H54 (cell line): Measurements from ENCODE around the gene DUSP2.

Source experiments
- DNase-seq: peaks from one replicate; pipeline ENCODE4 v3.0.0; 2011; ENCODE audit warnings: low spot score, mixed read lengths; ENCODE audit not compliant: insufficient read length
- FAIRE-seq: peaks from 3 replicates; lab custom pipeline; 2011; peaks lifted over from hg19 to GRCh38; lab: Jason Lieb, UNC
- POLR2A ChIP-seq: IDR thresholded peaks from 2 replicates; pipeline ENCODE4 v1.6.1; 2011; ENCODE audit warnings: low read depth, mild to moderate bottlenecking, low read length

Gene DUSP2

GRCh38 chr2:96157649-96158553 lies 12.7 kb upstream of the DUSP2 start:
- no peak for FAIRE-seq
- TF ChIP-seq POLR2A: no peak
- no peak for DNase-seq

- FAIRE-seq (no peak), DNase-seq (no peak)
- no peak for TF ChIP-seq POLR2A
Observed at GRCh38 chr2:96156926-96157648, 11.8 kb upstream of the DUSP2 start.

GRCh38 chr2:96156011-96156820 lies 11.0 kb upstream of the DUSP2 start:
- no peak for TF ChIP-seq POLR2A
- FAIRE-seq: no peak

DNA sequence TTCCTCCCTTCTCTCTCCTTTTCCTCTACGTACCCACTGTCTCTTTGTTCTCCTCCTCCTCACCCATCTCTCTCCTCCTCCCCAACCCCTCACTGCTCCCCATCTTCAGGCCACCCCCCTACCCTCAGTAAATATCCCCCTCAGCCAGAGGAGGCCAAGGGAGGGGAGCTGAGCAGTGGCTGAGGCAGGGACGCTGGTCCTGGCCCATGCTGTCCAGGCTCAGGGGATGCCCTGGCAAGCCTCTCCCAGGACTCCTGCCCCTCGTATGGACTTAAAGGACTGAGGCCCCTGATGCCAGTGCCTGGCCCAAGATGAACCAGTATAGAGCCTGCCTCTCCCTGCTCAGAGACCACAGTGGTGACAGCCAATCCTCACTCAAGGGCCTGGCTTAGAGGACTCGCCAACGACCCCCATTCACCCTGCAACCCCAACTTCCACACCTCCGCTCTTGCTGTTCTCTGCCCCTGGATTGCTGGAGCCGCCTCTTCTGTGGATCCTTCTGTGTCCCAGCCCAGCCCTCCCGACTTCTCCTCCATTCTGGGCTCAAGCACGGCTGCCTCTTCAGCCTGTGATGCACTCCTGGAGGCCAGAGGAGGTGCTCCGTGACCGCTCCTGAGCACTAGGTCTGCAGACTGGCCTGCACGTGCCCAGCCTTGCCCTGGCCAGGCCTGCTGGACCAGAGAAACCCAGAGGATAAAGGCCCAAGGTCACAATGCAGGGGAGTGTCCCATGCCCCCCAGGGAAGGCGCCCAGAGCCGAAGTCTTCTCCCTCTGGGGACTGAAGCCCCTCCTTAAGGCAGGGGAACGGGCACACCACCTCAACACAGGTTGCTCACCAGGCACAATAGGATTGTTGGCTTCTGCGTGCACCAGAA lies 9.5 kb upstream of the DUSP2 start:
- DNase-seq (no peak), FAIRE-seq (no peak)
- no peak for TF ChIP-seq POLR2A

More at GRCh38 chr2:96156011-96156820, 11.0 kb upstream of the DUSP2 start:
- DNase-seq: no peak

- TF ChIP-seq POLR2A: no peak
- FAIRE-seq: no peak
- DNase-seq: no peak
Observed at GRCh38 chr2:96153991-96154431, 8.8 kb upstream of the DUSP2 start.

DNA sequence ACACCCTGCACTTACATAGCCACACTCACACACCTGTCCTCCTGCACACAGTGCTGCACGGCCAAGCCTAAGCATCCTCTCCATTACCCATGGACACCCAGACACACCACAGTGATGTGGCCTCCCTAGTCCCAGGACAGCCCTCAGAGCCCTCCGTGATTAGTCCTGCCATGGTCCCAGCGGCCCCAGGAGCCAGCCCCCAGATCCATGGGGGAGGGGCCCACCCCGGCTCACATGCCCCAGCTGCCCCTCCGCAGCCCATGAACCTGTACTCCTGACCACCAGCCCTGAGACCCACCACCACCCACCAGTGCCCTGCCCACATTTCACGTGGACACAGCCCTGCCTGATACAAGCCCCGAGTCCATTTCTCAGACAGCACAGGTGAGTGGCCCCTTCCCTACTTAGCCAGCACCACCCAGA lies 8.1 kb upstream of the DUSP2 start:
- TF ChIP-seq POLR2A: no peak
- DNase-seq: no peak
- no peak for FAIRE-seq

GRCh38 chr2:96152304-96153161 lies 7.3 kb upstream of the DUSP2 start:
- no peak for FAIRE-seq
- no peak for TF ChIP-seq POLR2A
- no peak for DNase-seq

DNA sequence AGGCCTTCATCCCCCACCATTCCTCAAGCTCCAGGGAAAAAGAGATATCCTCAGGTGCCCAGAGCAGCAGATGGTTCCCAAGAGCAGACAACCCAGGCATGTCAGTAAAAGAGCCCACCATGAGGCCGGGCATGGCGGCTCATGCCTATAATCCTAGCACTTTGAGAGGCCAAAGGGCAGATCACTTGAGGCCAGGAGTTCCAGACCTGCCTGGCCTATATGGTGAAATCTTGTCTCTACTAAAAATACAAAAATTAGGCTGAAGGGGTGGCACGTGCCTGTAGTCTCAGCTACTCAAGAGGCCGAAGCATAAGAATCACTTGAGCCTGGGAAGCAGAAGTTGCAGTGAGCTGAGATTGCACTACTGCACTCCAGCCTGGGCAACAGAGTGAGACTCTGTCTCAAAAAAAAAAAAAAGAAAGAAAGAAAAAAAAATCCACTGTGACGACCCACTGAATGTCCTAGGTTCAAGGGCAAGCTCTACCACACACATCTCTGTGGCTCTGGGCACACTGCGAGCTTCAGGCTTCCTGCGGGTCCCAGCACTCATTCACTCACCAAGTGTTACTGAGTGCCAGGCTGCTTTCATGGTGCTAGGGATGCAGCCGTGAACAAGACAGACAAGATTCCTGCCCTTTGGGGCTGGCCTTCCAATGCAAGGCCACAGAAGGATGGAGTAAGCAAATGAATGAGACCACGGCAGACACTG lies 6.5 kb upstream of the DUSP2 start:
- FAIRE-seq (no peak), DNase-seq (no peak)
- TF ChIP-seq POLR2A: no peak

GRCh38 chr2:96150791-96151594 lies 5.8 kb upstream of the DUSP2 start:
- no peak for FAIRE-seq
- no peak for DNase-seq

DNA sequence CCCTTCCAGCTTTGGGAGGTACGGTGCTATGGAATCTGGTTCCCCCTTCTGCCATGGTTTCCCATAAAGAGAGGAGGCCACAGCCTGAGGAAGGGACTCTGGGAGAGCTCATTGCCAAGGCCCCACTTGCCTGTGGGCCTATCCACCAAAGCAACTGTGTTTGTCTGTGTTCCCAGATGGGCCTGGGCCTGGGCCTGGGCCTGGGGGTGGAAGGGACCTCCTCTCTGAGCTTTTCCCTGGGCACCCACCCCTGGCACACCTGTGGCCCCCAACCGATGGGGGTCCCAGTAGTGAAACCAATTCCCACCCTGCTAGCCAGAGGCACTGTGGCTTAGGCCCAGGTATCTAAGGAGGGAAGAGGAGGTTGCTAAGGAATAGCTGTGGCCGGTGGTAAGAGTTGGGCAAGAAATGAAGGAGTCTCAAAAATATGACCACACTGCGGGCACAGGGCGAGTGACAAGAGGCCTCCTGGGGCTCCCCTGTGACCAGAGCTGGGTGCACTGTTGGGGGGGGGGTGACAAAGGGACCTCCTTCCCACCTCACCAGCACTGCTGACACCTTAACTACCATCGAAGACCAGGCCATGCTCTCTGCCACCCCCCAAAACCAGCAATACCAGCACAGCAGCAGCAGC lies 4.9 kb upstream of the DUSP2 start:
- DNase-seq (no peak), FAIRE-seq (no peak)
- no peak for TF ChIP-seq POLR2A

More at GRCh38 chr2:96150791-96151594, 5.8 kb upstream of the DUSP2 start:
- no peak for TF ChIP-seq POLR2A
